Measurements from ENCODE around the gene SLC66A3.

SLC66A3 gene

GRCh38 chr2:11155381-11156035, at the start of gene SLC66A3:
SLC66A3 (plus strand) TSS chr2:11155467; CDS start chr2:11155547, 80 bp downstream.
- DNase-seq: no peak

GRCh38 chr2:11109002-11109401, 46.3 kb upstream of the SLC66A3 start:
- no peak for DNase-seq

GRCh38 chr2:11112870-11113428, 42.3 kb upstream of the SLC66A3 start:
- DNase-seq: no peak

- DNase-seq: no peak
Observed at GRCh38 chr2:11117776-11118175, 37.5 kb upstream of the SLC66A3 start.

- no peak for DNase-seq
Observed at GRCh38 chr2:11118761-11119160, 36.5 kb upstream of the SLC66A3 start.

- no peak for DNase-seq
Observed at GRCh38 chr2:11121099-11121822, 34.0 kb upstream of the SLC66A3 start.

GRCh38 chr2:11121823-11122155, 33.5 kb upstream of the SLC66A3 start:
- DNase-seq: no peak

GRCh38 chr2:11122380-11122779, 32.9 kb upstream of the SLC66A3 start:
- DNase-seq: no peak

- DNase-seq: no peak
Observed at GRCh38 chr2:11123001-11123809, 32.1 kb upstream of the SLC66A3 start.

- peak; percentile 64 for DNase-seq
Observed at GRCh38 chr2:11123856-11124759, 31.2 kb upstream of the SLC66A3 start.

- no peak for DNase-seq
Observed at GRCh38 chr2:11124760-11125068, 30.6 kb upstream of the SLC66A3 start.

- no peak for DNase-seq
Observed at GRCh38 chr2:11127761-11128160, 27.5 kb upstream of the SLC66A3 start.

- DNase-seq: no peak
Observed at GRCh38 chr2:11128243-11128951, 26.9 kb upstream of the SLC66A3 start.

- DNase-seq: peak; percentile 87
Observed at GRCh38 chr2:11129598-11130449, 25.4 kb upstream of the SLC66A3 start.

- no peak for DNase-seq
Observed at GRCh38 chr2:11131166-11131920, 23.9 kb upstream of the SLC66A3 start.

GRCh38 chr2:11132036-11132671, 23.1 kb upstream of the SLC66A3 start:
- no peak for DNase-seq

- DNase-seq: no peak
Observed at GRCh38 chr2:11133238-11133935, 21.9 kb upstream of the SLC66A3 start.

- DNase-seq: no peak
Observed at GRCh38 chr2:11133936-11134320, 21.3 kb upstream of the SLC66A3 start.

- no peak for DNase-seq
Observed at GRCh38 chr2:11134349-11134748, 20.9 kb upstream of the SLC66A3 start.
